HG03095 (cell line): Measurements from ENCODE around the gene HIVEP3.

Experiments
- ATAC-seq: cut with Tn5 transposase; IDR thresholded peaks from one replicate; pipeline ENCODE4 v1.9.1; 2021; ENCODE audit warnings: moderate library complexity; ENCODE audit not compliant: unreplicated experiment

HIVEP3 gene

DNA sequence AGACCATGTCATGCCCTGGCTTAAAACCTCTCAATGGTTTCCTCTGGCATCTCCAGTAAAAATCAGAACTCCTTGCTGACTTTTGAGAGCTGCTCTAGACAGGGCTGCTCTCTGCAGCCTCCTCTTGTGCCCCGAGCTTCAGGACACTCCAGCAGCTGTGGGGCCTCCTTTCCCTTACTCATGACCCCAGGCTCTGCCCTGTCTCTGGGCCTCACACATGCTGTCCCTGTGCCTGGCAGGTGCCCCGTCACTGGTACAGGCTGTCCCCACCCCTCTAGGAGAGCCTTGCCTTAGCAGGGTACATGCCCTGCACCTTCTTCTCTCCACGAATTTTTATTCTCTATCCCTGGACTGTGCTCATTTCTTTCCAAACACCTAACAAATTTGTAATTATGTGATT lies 43.2 kb downstream of the HIVEP3 start:
- ATAC-seq, result no peak

DNA sequence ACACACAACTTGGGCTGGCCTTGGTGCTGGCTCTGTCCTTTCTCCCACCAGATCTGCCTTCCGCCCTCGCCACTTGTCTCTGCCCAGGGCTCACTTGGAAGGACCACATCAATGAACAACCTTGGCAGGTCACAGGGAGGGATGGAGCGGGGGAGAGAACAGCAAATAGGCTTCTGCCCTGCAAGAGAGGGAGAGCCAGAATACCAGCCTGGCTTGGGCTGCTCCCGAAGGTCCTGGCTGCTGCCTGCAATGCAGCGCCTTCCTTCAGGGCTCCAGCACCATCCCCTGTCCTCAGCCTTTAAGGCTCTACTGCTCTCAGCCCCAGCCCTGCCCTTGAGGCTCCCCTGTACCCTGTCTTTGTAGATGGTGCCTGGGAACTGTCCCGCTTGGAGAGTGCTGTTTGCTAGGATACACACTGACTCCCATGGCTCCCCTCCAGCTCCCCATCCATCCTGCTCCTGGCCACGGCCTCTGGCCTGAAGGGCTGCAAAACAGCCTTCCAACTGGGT lies 43.8 kb downstream of the HIVEP3 start:
- ATAC-seq, result no peak

- no peak for ATAC-seq
These were observed 44.5 kb downstream of the HIVEP3 start for GRCh38 chr1:41874151-41874719.

GRCh38 chr1:41872074-41872473 lies 46.6 kb downstream of the HIVEP3 start:
- ATAC-seq, result no peak

GRCh38 chr1:41870076-41870562 lies 48.6 kb downstream of the HIVEP3 start:
- no peak for ATAC-seq

- peak; percentile 83 for ATAC-seq
These were observed 50.3 kb downstream of the HIVEP3 start for GRCh38 chr1:41868241-41868998.

DNA sequence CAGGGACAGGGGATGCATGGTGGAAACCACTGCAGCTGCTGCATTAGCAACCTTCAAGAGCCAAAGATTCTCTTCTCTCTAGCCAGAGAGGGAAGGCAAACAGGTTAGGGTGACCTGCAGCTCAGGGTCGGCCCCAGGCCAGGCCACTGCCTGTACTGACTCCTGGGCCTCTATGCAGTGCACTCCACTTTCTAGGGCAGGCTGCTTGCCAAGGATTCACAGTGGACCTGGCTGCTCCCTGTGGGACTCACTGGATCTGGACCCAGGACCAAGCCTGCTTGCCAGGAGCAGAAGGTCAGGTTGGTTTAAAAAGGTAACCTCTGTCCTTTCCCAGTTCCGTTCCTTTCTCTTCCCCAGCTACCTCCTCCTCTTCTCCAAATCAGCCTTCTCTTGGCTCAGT lies 52.4 kb downstream of the HIVEP3 start:
- no peak for ATAC-seq

- ATAC-seq, result no peak
These were observed 54.2 kb downstream of the HIVEP3 start for GRCh38 chr1:41864471-41865040.

- no peak for ATAC-seq
These were observed 55.0 kb downstream of the HIVEP3 start for GRCh38 chr1:41863718-41864117.

DNA sequence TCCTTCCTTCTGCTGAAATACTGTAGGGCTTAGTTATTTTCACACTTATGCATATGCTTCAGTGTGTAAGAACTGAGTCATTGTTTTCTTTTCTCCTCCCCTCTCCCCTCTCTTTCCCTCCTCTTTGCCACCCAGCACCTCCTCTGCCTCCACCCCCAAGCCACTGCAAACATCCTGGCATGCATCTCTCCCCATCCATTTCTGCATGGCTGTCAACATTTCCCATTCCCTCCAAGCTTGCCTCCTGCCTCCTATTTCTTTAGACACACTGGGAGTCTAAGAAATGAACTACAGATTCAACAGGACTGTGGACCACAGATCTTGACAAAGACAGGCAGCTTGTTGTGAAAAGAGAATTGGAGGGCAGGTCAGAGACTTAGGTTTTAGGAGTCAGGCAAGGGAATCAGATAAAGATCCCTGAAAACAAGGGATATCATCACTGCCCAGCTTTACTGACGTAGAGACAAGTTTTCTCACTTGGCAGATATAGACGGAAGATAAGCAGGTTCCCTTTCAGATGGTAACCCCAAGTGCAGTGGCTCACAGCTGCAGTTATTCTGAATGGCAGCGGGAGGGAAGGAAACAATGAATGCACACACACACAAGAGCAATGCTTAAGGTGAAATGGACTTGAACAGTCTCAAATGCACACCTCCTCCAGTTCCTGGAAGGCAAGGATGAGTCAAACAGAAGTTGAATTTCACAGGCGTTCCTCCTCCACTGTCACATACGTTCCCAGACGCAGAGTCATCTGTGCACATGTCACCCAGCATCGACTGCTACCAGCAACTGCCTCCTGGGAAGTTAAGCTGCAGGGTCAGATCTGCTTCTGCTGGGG lies 56.1 kb downstream of the HIVEP3 start:
- no peak for ATAC-seq

DNA sequence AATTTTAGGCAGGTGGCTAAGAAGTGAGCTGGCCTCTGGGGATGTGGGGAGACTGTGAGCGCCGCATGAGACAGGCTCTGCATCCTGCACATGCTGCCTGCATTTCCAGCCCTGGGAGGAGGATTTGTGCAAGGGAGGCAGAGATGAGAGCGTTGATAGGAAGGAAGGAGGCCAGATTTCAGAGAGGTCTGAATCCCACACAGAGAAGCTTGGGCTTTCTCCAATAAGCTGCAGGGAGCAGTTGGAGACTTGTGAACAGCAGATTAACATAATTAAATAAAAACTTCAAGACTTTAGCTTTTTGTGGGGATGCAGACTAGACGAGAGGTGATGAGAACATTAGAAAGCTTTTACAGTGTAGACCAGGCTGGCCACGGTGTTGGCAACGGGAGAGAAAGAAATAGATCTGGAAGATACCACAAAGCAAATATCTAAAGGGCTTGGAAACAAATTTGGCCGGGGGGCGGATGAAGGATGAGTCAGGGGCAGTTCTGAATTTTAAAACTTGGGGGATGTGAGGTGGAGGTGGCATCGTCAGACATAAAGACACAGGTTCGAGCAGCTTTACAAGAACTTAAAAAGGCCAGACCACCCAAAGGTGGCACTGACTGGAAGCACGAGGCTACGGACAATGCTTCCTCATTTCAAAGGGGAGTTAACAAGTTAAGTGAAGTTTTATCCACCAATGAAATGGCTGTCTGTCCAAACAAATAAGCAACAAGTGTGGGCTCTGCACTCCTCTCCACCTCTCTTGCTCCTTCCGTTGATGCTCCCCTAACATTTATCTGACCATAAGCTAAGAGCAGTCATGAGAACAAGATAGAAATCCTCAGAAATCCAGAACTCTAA lies 57.0 kb downstream of the HIVEP3 start:
- ATAC-seq, result no peak

- no peak for ATAC-seq
These were observed 58.0 kb downstream of the HIVEP3 start for GRCh38 chr1:41860771-41861170.

GRCh38 chr1:41860214-41860613 lies 58.5 kb downstream of the HIVEP3 start:
- no peak for ATAC-seq

- ATAC-seq, result no peak
These were observed 59.0 kb downstream of the HIVEP3 start for GRCh38 chr1:41859686-41860085.

- no peak for ATAC-seq
These were observed 61.8 kb downstream of the HIVEP3 start for GRCh38 chr1:41856944-41857285.

DNA sequence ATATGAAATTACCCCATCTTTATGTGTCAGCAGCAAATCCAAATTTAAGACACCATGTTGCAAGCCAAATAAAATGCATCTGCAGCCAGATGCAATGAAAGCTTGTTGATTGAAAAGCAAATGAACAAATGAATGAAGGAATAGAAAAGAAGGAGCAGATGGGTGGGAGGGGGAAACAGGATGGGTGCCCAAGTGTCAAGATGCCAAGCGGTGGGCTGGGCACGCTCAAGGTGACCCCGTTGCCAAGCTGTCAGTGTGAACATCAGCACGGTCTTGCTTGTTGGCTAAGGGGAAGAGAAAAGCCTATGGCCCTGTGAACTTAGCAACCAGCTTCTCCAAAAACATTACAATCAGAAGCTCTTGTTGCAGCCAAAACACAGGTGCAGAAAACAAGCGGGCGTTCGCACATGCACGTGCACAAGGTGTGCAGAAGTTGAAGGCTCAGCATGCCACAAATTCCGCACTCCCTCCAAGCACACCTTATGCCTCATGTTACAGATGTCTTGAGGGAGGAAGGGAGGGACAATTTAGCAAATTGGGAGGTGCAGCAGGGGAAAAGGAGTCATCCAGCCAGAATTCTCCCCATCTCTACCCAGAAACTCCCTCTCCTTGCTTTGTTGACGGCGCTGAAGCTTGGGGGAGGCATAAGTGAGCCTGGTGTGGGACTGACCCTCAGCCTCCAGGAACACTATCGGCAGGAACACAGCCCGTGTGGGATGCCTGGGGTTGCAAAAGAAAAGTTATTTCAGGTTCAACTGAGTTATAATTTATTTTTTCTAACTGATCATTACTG lies 62.4 kb downstream of the HIVEP3 start:
- no peak for ATAC-seq

- no peak for ATAC-seq
These were observed 63.0 kb downstream of the HIVEP3 start for GRCh38 chr1:41855713-41856112.

GRCh38 chr1:41853907-41854306 lies 64.8 kb downstream of the HIVEP3 start:
- ATAC-seq, result no peak

- ATAC-seq, result no peak
These were observed 66.6 kb downstream of the HIVEP3 start for GRCh38 chr1:41852091-41852490.

GRCh38 chr1:41851589-41851988 lies 67.1 kb downstream of the HIVEP3 start:
- no peak for ATAC-seq
